Pericardium fibroblast (primary cell): Measurements from ENCODE around the gene STAT4. TPM values are rescaled to one million over a fixed set of nuclear protein-coding genes. Genes with fewer than 3 reads are reported as not detected.

Experiments used
- total RNA-seq: library from RNA; depleted of rRNA; stranded (reverse); fragments of >200 nt; gene quantifications from 2 replicates; pipeline ENCODE4 v1.2.3, GENCODE V29; 2015

The STAT4 gene, protein sequence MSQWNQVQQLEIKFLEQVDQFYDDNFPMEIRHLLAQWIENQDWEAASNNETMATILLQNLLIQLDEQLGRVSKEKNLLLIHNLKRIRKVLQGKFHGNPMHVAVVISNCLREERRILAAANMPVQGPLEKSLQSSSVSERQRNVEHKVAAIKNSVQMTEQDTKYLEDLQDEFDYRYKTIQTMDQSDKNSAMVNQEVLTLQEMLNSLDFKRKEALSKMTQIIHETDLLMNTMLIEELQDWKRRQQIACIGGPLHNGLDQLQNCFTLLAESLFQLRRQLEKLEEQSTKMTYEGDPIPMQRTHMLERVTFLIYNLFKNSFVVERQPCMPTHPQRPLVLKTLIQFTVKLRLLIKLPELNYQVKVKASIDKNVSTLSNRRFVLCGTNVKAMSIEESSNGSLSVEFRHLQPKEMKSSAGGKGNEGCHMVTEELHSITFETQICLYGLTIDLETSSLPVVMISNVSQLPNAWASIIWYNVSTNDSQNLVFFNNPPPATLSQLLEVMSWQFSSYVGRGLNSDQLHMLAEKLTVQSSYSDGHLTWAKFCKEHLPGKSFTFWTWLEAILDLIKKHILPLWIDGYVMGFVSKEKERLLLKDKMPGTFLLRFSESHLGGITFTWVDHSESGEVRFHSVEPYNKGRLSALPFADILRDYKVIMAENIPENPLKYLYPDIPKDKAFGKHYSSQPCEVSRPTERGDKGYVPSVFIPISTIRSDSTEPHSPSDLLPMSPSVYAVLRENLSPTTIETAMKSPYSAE
- 0.47 and 4.0 TPM in 2 replicates for total RNA-seq

DNA sequence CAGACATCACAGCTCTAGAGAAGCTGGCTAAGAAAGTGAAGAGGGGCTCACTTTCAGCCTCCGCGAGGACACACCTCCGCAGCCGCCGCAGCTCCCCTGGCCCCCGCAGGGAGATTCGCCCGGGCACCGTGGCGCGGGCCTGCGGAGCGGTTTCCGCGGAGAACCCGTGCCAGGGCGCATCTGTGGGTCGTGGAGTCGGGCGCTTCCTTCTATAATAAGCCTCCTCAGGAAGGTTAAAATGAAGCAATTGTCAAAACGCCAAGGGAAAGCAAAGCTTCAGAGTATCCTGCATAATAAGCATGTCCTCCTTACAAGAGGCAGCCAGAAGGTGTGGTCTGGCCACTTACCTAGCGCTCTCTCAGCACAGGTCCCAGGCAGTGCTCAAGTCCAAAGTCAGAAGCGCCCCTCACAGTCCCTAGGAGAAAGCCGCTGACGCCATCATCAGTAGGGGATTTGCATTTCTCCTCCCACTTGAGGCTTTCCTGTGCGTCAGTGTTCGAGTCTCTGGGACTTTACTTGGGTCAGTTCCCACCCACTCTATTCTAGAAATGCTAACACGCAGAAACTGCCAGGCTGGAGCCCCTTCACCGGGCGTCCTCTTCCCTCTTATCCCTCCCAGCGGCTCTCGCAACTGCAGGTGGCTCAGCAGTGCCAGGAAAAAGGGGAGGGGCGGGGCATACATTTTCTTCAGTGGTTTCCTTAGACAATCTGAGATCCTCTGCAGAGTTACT, at the start of gene STAT4:
Gene STAT4 (minus strand): TSS at position 395 of the 731 bp plus-strand sequence. CDS start 2,791 bp downstream, outside the sequence.

DNA sequence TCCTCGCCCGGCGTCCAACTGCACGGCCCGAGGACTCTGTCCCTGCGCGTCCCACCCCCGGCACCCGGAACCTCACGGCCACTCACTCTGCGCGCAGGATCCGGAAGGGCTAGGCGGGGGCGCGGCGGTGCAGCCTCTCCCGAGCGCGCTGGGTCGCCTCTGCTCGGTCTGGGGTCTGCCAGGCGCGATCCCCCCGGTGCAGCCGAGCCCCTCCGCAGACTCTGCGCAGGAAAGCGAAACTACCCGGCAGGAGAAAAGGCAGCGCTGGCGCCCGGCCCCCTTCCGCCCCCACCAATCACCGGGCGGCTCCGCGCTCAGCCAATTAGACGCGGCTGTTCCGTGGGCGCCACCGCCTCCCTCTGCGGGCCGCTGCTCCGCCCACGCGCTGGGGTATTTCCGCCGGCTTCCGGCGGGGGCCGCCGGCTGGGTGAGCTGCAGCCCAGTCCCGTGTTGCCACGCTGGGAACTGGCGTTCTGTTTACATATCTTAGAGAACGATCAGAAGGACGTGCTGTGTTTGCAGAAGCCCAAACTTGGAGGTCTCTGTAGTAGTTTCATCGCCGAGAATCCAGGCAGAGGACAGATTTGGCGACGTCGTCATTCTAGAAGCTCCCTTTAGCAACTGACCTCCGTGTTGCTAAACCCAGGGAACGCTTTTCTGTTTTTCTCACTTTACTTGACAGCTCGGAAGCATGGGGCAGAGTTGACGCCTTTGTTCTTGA, 136.7 kb downstream of the STAT4 start, which contains the start of gene STAT1:
Gene STAT1 (minus strand): TSS at position 240 of the 721 bp plus-strand sequence. CDS start 4,168 bp downstream, outside the sequence.

Other genes with a start within 250 kb of the STAT4 start
- 39.7 and 70.4 TPM in 2 replicates for gene STAT1, start 136.8 kb downstream of the STAT4 start, total RNA-seq
- gene MYO1B, start 94.4 kb upstream of the STAT4 start, total RNA-seq: 60.5 and 74.6 TPM in 2 replicates